HG02642 (cell line): ENCODE measurements around the gene TTC22.

Experiments
- ATAC-seq: cut with Tn5 transposase; IDR thresholded peaks from one replicate; pipeline ENCODE4 v1.9.1; 2021; ENCODE audit warnings: mild to moderate bottlenecking; ENCODE audit not compliant: unreplicated experiment, poor library complexity

The TTC22 gene

GRCh38 chr1:54810153-54810942 is 9.2 kb upstream of the TTC22 start:
- ATAC-seq, result peak; percentile 74

GRCh38 chr1:54809496-54810074 is 8.5 kb upstream of the TTC22 start:
- ATAC-seq, result no peak

GRCh38 chr1:54808443-54809207 is 7.5 kb upstream of the TTC22 start:
- ATAC-seq, result no peak

GRCh38 chr1:54807756-54808155 is 6.6 kb upstream of the TTC22 start:
- no peak for ATAC-seq

- no peak for ATAC-seq
Observed at GRCh38 chr1:54806931-54807611, 5.9 kb upstream of the TTC22 start.

- no peak for ATAC-seq
Observed at GRCh38 chr1:54805981-54806381, 4.9 kb upstream of the TTC22 start.

- no peak for ATAC-seq
Observed at GRCh38 chr1:54805466-54805865, 4.3 kb upstream of the TTC22 start.

- no peak for ATAC-seq
Observed at GRCh38 chr1:54804471-54805132, 3.5 kb upstream of the TTC22 start.

- no peak for ATAC-seq
Observed at GRCh38 chr1:54803761-54804470, 2.8 kb upstream of the TTC22 start.

- no peak for ATAC-seq
Observed at GRCh38 chr1:54800041-54800898, 853 bp downstream of the TTC22 start.

- peak; percentile 36 for ATAC-seq
Observed at GRCh38 chr1:54798769-54799641, 2.1 kb downstream of the TTC22 start.

- no peak for ATAC-seq
Observed at GRCh38 chr1:54798206-54798605, 2.9 kb downstream of the TTC22 start.

GRCh38 chr1:54796902-54797301 is 4.2 kb downstream of the TTC22 start:
- no peak for ATAC-seq

- no peak for ATAC-seq
Observed at GRCh38 chr1:54795841-54796468, 5.2 kb downstream of the TTC22 start.

- no peak for ATAC-seq
Observed at GRCh38 chr1:54795356-54795665, 5.8 kb downstream of the TTC22 start.

- ATAC-seq, result no peak
Observed at GRCh38 chr1:54794451-54795355, 6.4 kb downstream of the TTC22 start.
